Measurements from ENCODE around the gene TLE1.

DNA sequence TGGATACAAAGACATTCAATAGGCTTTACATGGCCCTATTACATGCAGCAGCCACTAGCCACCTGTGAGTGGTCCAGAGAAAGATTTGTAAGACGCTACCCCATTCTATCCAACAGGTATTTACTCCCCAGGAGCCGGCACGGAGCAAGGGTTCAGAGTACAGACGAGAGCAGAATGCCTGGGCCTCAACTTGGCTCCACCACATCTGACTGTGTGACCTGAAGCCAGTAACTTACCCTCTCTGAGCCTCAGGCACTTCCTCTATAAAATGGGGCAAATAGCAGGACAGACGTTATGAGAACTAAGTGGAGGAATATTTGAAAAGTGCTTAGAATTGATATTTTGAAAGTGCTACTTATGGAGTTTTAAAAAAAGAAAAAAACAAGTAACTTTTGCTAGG lies 100.0 kb downstream of the TLE1 start:
- TF ChIP-seq, protein P1, sequence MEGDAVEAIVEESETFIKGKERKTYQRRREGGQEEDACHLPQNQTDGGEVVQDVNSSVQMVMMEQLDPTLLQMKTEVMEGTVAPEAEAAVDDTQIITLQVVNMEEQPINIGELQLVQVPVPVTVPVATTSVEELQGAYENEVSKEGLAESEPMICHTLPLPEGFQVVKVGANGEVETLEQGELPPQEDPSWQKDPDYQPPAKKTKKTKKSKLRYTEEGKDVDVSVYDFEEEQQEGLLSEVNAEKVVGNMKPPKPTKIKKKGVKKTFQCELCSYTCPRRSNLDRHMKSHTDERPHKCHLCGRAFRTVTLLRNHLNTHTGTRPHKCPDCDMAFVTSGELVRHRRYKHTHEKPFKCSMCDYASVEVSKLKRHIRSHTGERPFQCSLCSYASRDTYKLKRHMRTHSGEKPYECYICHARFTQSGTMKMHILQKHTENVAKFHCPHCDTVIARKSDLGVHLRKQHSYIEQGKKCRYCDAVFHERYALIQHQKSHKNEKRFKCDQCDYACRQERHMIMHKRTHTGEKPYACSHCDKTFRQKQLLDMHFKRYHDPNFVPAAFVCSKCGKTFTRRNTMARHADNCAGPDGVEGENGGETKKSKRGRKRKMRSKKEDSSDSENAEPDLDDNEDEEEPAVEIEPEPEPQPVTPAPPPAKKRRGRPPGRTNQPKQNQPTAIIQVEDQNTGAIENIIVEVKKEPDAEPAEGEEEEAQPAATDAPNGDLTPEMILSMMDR (conservative IDR thresholded peaks at IDR 0.05; ENCODE audit: low read length) = no peak
- no peak for TF ChIP-seq EZH2phosphoT487 (IDR thresholded peaks at IDR 0.05; ENCODE audit: borderline replicate concordance)

All from Loucy (cell line).